ENCODE results near the gene FAM107B.

Gene FAM107B

GRCh38 chr10:14621037-14621436, 153.7 kb downstream of the FAM107B start:
- TF ChIP-seq CTCF (IDR thresholded peaks at IDR 0.05): no peak
- Histone ChIP-seq H3K27ac (no peak overlapping the region), H3K4me3 (no peak overlapping the region)
- no peak for DNase-seq (ENCODE audit: low spot score)

DNA sequence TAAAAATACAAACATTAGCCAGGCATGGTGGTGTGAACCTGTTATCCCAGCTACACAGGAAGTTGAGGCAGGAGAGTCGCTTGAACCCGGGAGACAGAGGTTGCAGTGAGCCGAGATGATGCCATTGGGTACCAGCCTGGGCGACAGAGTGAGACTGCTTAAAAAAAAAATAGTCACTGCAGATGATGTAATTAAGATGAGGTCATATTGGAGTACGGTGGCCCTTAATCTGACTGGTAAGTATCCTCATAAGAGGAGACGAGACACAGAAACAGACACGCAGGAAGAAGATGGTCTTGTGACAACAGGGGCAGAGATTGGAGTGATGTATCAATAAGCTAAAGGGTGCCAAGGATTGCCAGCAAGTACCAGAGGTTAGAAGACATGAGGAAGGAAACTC, 156.0 kb downstream of the FAM107B start:
- Histone ChIP-seq H3K27ac (no peak overlapping the region), H3K4me3 (no peak overlapping the region)
- no peak for TF ChIP-seq CTCF (IDR thresholded peaks at IDR 0.05)
- DNase-seq (ENCODE audit: low spot score): no peak

DNA sequence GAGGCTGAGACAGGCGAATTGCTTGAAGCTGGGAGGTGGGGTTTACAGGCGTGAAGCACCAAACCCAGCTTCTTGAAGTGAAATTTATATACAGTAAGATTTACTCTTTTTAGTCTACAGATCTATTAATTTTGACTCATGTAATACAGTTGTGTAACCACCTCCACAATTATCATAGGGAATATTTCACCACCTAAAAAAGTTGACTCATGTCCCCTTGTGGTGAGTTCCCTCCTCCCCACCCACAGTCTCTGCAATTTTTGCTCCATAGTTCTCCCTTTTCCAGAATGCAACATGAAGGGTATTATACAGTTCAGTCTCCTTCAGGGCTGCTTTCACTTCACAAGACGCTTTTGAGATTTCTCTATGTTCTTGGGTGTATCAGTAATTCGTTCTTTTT, 156.8 kb downstream of the FAM107B start:
- H3K27ac ChIP-seq: no peak overlapping the region
- no peak for DNase-seq (ENCODE audit: low spot score)
- H3K4me3 ChIP-seq: no peak overlapping the region
- no peak for TF ChIP-seq CTCF (IDR thresholded peaks at IDR 0.05)

DNA sequence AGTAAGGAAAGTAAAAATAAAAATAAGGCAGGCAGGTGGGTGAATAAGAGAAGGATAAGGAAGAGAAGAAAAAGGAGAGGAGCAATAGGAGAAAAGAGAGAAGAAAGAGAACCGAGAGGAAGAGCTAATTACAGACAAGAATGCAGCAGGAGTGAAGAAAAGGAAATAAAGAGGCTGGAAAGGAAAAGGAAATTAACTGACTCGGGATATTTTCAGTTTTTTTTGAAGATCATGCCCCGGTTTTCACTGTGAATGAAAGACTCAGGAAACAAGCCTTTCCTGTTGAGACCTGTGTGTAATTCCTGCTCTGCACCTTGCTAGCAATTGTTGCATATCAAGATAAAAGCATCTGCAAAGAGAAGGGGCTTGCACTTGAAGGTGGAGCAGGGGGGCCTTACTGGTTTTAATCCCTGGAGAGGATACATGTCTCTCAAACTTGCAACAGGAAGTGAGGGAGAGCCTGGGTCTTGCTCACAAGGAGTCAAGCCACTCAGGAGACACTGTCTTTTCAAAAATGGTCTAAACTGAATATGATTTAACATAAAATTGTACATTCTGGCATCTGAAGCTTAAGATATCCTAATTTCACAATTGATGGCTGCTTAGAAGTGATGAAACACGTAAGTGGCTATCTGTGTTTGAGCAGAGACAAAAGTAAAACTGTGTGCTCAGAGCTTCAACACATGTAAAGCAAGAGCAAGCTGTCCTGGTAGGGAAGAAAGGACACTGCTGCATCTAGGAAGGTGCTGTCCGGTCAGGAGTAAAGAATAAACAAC, 157.6 kb downstream of the FAM107B start:
- H3K27ac ChIP-seq: no peak overlapping the region
- no peak for TF ChIP-seq CTCF (IDR thresholded peaks at IDR 0.05)
- DNase-seq (ENCODE audit: low spot score): no peak
- no peak overlapping the region for H3K4me3 ChIP-seq

DNA sequence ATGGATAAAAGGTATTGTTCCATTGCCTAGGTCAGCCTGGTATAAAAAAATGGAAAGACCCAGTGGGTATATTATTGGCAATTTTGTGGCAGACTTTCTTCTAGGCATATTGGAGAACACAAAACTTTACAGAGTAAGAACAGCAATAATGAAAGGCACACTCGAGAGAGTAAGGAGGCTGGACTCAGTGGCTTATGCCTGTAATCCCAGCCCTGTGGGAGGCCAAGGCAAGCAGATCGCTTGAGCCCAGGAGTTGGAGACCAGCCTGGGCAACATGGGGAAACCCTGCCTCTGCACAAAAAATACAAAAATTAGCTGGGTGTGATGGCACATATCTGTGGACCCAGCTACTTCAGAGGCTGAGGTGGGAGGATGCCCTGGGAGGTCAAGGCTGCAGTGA, 158.2 kb downstream of the FAM107B start:
- no peak for DNase-seq (ENCODE audit: low spot score)
- Histone ChIP-seq H3K27ac (no peak overlapping the region), H3K4me3 (no peak overlapping the region)
- no peak for TF ChIP-seq CTCF (IDR thresholded peaks at IDR 0.05)

DNA sequence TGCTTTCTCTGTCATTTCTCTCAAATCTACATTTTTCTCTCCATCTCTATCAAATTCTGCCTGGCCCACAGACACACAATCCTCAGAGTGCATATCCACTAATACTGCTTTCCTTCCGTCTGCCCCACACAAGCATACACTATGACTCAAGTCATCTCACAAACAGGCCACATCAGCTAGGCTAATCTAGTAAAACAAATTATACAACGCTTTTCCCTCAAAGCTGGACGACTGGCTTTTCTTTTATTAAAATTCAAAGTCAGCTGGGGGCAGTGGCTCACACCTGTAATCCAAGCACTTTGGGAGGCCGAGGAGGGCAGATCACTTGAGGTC, 161.1 kb downstream of the FAM107B start:
- H3K27ac ChIP-seq: no peak overlapping the region
- H3K4me3 ChIP-seq: no peak overlapping the region
- TF ChIP-seq CTCF (IDR thresholded peaks at IDR 0.05): no peak
- DNase-seq (ENCODE audit: low spot score): no peak

DNA sequence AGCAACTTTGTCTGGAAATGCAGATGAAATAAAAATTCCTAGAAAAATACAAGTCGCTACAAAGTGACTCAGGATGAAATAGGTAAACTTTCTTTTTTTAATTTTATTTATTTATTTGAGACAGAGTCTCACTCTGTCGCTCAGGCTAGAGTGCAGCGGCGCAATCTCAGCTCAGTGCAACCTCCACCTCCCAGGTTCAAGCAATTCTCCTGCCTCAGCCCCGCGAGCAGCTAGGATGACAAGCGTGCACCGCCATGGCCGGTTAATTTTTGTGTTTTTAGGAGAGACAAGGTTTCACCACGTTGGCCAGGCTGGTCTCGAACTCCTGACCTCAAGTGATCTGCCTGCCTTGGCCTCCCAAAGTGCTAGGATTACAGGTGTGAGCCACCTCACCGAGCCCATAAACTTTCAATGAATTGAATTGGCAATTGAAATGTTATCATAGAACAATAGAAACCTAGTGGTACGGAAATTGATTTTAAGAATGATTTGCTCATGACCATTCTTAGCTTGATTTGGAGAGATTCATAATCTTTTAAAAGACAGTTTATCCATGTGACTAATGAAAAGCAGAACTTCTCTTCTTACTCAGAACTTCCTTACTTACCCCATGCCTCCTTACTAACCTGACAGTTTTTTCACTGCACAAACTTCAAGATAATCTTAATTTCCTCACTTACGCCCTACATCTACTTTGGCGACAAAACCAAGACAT, 161.7 kb downstream of the FAM107B start:
- H3K27ac ChIP-seq: no peak overlapping the region
- TF ChIP-seq CTCF (IDR thresholded peaks at IDR 0.05): no peak
- DNase-seq (ENCODE audit: low spot score): no peak
- H3K4me3 ChIP-seq: no peak overlapping the region

Measured in coronary artery (tissue), 2 donors.